Measurements from ENCODE around the gene UNC5C.
A peak's percentile ranks its signal among the peaks of the same experiment; 100 is the strongest.

UNC5C gene

GRCh38 chr4:95548738-95549245, at the start of gene UNC5C:
UNC5C (minus strand) TSS chr4:95548973.
- DNase-seq (ENCODE audit: low spot score) = no peak

- DNase-seq (ENCODE audit: low spot score) = no peak
Measured at GRCh38 chr4:95596676-95597075, 47.9 kb upstream of the UNC5C start.

GRCh38 chr4:95594629-95595028, 45.9 kb upstream of the UNC5C start:
- no peak for DNase-seq (ENCODE audit: low spot score)

- DNase-seq (ENCODE audit: low spot score) = no peak
Measured at GRCh38 chr4:95594013-95594412, 45.2 kb upstream of the UNC5C start.

GRCh38 chr4:95591278-95591677, 42.5 kb upstream of the UNC5C start:
- DNase-seq (ENCODE audit: low spot score) = no peak

GRCh38 chr4:95590615-95591014, 41.8 kb upstream of the UNC5C start:
- no peak for DNase-seq (ENCODE audit: low spot score)

GRCh38 chr4:95585016-95585695, 36.4 kb upstream of the UNC5C start:
- DNase-seq (ENCODE audit: low spot score) = no peak

GRCh38 chr4:95580226-95580625, 31.5 kb upstream of the UNC5C start:
- DNase-seq (ENCODE audit: low spot score) = no peak

GRCh38 chr4:95572304-95572991, 23.7 kb upstream of the UNC5C start:
- no peak for DNase-seq (ENCODE audit: low spot score)

- DNase-seq (ENCODE audit: low spot score) = no peak
Measured at GRCh38 chr4:95571577-95571976, 22.8 kb upstream of the UNC5C start.

- no peak for DNase-seq (ENCODE audit: low spot score)
Measured at GRCh38 chr4:95563638-95564337, 15.0 kb upstream of the UNC5C start.

GRCh38 chr4:95560774-95561173, 12.0 kb upstream of the UNC5C start:
- no peak for DNase-seq (ENCODE audit: low spot score)

GRCh38 chr4:95556207-95556859, 7.6 kb upstream of the UNC5C start:
- peak; percentile 39 for DNase-seq (ENCODE audit: low spot score)

- no peak for DNase-seq (ENCODE audit: low spot score)
Measured at GRCh38 chr4:95552942-95553550, 4.3 kb upstream of the UNC5C start.

GRCh38 chr4:95551653-95552052, 2.9 kb upstream of the UNC5C start:
- no peak for DNase-seq (ENCODE audit: low spot score)

- DNase-seq (ENCODE audit: low spot score) = no peak
Measured at GRCh38 chr4:95550115-95550987, 1.6 kb upstream of the UNC5C start.

- no peak for DNase-seq (ENCODE audit: low spot score)
Measured at GRCh38 chr4:95549246-95550114, 707 bp upstream of the UNC5C start.

- no peak for DNase-seq (ENCODE audit: low spot score)
Measured at GRCh38 chr4:95547715-95548471, 880 bp downstream of the UNC5C start.

All from SW480 (cell line).